Measurements from ENCODE around the gene MAGI1. TPM values are rescaled to one million over a fixed set of nuclear protein-coding genes. Genes with fewer than 3 reads are reported as not detected.

The MAGI1 gene
- total RNA-seq, 3 donors from 2014 or later (not counting 1 experiment from before 2014, with no cell fraction given) = not detected

DNA sequence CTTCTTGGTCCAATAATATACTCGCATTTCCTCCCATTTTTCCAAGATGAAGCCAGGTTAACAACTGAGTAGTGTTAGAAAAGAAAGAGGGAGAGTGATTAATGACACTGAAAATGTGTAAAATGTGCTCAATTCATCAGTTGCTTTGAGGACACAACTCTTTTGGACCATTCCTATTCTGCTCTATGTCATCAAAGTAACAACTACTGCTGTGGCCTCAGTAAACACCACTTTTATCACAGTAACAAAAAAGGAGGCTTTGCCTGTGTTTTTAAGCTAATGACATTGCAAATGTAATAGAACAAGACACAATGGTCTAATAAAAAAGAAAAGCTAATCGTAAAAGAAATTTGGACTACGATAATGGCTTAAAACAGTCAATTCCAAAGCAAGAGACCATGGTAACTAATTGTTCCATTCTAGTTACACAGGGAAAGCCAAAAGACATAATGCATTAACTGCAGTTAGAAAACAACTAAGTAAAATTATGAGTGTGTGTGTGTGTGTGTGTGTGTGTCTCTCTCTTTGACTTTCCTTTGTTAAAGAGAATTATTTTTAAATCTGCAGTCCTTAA lies 221.1 kb downstream of the MAGI1 start:
- Mint-ChIP-seq H3K4me1 (no peaks in the 10 kb centered on the region), H3K27me3 (ENCODE audit: low read depth in 2 of 2) (peaks cover 0 to 3% of the 10 kb centered on the region in 2 donors), H3K4me3 (no peak overlapping the region), H3K27ac (no peak overlapping the region), H3K9me3 (peaks cover 3 to 4% of the 10 kb centered on the region in 2 donors), H3K36me3 (no peaks in the 10 kb centered on the region)
- DNase-seq (no peak), ATAC-seq (no peak)
- Histone ChIP-seq H3K9me3 (ENCODE audit: control insufficient read depth, insufficient read depth, low read length) (no peaks in the 10 kb centered on the region), H3K27me3 (ENCODE audit: control insufficient read depth, insufficient read depth, low read length) (no peaks in the 10 kb centered on the region), H3K27ac (ENCODE audit: low read length) (no peak overlapping the region), H3K4me3 (ENCODE audit: low read length) (no peak overlapping the region), H3K36me3 (ENCODE audit: control insufficient read depth, insufficient read depth, low read length) (no peaks in the 10 kb centered on the region), H3K4me1 (ENCODE audit: control insufficient read depth, insufficient read depth, low read length) (no peaks in the 10 kb centered on the region)
- 88% methylated on average over 2 of the region's 3 CpGs for WGBS (ENCODE audit: insufficient coverage)
- TF ChIP-seq, protein P1, sequence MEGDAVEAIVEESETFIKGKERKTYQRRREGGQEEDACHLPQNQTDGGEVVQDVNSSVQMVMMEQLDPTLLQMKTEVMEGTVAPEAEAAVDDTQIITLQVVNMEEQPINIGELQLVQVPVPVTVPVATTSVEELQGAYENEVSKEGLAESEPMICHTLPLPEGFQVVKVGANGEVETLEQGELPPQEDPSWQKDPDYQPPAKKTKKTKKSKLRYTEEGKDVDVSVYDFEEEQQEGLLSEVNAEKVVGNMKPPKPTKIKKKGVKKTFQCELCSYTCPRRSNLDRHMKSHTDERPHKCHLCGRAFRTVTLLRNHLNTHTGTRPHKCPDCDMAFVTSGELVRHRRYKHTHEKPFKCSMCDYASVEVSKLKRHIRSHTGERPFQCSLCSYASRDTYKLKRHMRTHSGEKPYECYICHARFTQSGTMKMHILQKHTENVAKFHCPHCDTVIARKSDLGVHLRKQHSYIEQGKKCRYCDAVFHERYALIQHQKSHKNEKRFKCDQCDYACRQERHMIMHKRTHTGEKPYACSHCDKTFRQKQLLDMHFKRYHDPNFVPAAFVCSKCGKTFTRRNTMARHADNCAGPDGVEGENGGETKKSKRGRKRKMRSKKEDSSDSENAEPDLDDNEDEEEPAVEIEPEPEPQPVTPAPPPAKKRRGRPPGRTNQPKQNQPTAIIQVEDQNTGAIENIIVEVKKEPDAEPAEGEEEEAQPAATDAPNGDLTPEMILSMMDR (IDR thresholded peaks at IDR 0.05) = no peak
- intact Hi-C loops (cut with micrococcal nuclease) = no loop called here

DNA sequence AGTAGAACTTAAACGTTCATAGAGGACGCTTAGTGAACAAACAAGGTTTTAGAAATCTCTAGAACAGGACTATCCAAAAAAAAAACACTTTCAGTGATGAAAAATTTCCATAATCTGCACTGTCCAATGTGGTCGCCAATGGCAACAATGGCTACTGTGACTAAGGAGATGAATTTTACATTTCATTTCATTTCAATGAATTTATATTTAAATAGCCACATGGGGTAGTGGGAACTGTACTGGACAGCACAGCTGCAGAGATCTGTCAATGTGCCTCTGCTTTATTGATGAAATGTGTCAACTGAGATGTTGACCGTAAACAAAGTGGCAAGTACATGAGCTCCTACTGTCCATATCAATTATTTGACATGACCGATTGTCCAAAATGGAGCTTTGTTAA lies 222.5 kb downstream of the MAGI1 start:
- TF ChIP-seq, protein P1 (IDR thresholded peaks at IDR 0.05) = no peak
- Histone ChIP-seq H3K4me1 (ENCODE audit: control insufficient read depth, insufficient read depth, low read length) (no peaks in the 10 kb centered on the region), H3K27me3 (ENCODE audit: control insufficient read depth, insufficient read depth, low read length) (no peaks in the 10 kb centered on the region), H3K9me3 (ENCODE audit: control insufficient read depth, insufficient read depth, low read length) (no peaks in the 10 kb centered on the region), H3K36me3 (ENCODE audit: control insufficient read depth, insufficient read depth, low read length) (no peaks in the 10 kb centered on the region), H3K27ac (ENCODE audit: low read length) (no peak overlapping the region), H3K4me3 (ENCODE audit: low read length) (no peak overlapping the region)
- ATAC-seq (no peak), DNase-seq (no peak)
- intact Hi-C loops (cut with micrococcal nuclease) = no loop called here
- H3K9me3 Mint-ChIP-seq = peaks cover 0 to 4% of the 10 kb centered on the region in 2 donors
- H3K4me1 Mint-ChIP-seq = no peaks in the 10 kb centered on the region
- H3K27ac Mint-ChIP-seq = no peak overlapping the region
- H3K36me3 Mint-ChIP-seq = no peaks in the 10 kb centered on the region
- H3K4me3 Mint-ChIP-seq = no peak overlapping the region
- peaks cover 0 to 3% of the 10 kb centered on the region in 2 donors for H3K27me3 Mint-ChIP-seq (ENCODE audit: low read depth in 2 of 2)
- WGBS (ENCODE audit: insufficient coverage) = 100% methylated on average over 4 of the region's 5 CpGs

DNA sequence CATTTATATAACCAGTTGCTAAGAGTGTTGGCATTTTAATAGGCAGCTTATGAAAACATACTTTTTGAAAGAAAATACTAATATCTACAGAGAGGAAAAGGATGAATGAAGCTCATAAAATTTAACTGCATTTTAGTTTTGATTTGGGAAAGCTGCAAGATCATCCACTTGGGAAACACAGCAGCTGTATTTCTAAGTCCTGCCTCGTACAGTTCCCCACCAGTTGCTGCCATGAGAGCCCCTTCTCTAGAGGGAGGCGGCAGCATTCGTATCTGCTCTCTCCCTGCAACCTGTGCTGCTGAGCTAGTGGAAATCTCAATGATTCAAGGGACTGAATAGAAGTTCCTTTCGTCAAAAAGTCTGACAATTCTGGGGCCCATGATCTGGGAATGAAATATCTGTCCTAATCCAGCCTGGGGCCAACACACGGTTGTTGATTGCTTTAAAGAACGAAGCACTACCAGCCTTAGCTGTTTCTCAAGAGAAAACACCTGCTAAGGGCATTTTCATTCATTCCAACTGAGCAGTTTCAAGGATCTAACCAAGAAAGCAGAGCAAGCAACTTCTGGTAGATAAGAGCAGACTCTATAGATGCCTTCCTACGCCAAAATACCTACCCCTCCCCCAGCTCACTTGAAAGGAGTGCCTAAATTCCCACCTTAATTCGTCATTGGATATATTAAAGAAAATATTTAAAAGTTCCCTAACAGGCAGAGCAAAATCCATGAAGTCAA lies 223.7 kb downstream of the MAGI1 start:
- TF ChIP-seq, protein P1 (IDR thresholded peaks at IDR 0.05) = no peak
- no peak overlapping the region for H3K27ac ChIP-seq (ENCODE audit: low read length)
- Mint-ChIP-seq H3K27ac (no peak overlapping the region), H3K9me3 (peaks cover 2 to 7% of the 10 kb centered on the region in 2 donors), H3K4me3 (no peak overlapping the region), H3K36me3 (no peaks in the 10 kb centered on the region), H3K4me1 (no peaks in the 10 kb centered on the region), H3K27me3 (ENCODE audit: low read depth in 2 of 2) (peaks cover 0 to 3% of the 10 kb centered on the region in 2 donors)
- no peaks in the 10 kb centered on the region for H3K27me3 ChIP-seq (ENCODE audit: control insufficient read depth, insufficient read depth, low read length)
- ATAC-seq (no peak), DNase-seq (no peak)
- intact Hi-C loops (cut with micrococcal nuclease) = no loop called here
- no peaks in the 10 kb centered on the region for H3K36me3 ChIP-seq (ENCODE audit: control insufficient read depth, insufficient read depth, low read length)
- H3K4me3 ChIP-seq (ENCODE audit: low read length) = no peak overlapping the region
- H3K9me3 ChIP-seq (ENCODE audit: control insufficient read depth, insufficient read depth, low read length) = no peaks in the 10 kb centered on the region
- no peaks in the 10 kb centered on the region for H3K4me1 ChIP-seq (ENCODE audit: control insufficient read depth, insufficient read depth, low read length)
- 79% methylated on average over 6 of the region's 8 CpGs for WGBS (ENCODE audit: insufficient coverage)

Measured in natural killer cell (primary cell).